NCI-H187 (cell line): Measurements from ENCODE around the gene HAP1.
"Not testable (repeated sequence)": the region's sequence is repeated elsewhere in the genome, so short reads cannot be mapped to it uniquely, and the experiment has no call there.

Experiments
- DNase-seq, 2 experiments: peaks; one replicate each; lab custom pipeline; 2025; lab: John Stamatoyannopoulos, UW

Gene HAP1

DNA sequence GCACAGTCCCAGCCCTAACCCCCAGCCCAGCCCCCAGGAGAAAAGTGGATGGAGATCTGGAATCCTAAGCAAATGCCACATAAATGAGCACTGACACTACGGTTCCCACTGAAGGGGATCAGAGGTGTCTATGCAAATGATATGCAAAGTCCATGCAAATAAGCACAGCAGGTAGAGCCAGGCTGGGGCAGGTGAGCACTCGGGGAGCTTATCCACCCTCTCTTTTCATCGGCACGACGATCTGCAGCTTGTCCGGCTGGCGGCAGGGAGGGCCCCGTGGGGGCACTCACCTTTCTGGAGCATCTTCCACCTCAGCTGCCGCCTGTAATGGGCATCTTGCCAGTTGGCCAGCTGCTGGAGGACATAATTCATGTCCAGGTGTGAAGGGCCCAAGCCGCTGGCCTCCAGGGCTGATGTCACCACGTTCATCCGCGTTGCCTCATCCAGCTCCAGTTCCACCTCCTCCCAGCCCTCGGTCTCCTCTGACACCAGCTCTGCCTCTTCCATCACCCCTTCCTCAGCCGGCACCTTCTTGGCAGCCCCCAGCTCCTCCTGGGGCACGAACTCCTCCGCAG lies 9.9 kb downstream of the HAP1 start:
- DNase-seq, result no peak

DNA sequence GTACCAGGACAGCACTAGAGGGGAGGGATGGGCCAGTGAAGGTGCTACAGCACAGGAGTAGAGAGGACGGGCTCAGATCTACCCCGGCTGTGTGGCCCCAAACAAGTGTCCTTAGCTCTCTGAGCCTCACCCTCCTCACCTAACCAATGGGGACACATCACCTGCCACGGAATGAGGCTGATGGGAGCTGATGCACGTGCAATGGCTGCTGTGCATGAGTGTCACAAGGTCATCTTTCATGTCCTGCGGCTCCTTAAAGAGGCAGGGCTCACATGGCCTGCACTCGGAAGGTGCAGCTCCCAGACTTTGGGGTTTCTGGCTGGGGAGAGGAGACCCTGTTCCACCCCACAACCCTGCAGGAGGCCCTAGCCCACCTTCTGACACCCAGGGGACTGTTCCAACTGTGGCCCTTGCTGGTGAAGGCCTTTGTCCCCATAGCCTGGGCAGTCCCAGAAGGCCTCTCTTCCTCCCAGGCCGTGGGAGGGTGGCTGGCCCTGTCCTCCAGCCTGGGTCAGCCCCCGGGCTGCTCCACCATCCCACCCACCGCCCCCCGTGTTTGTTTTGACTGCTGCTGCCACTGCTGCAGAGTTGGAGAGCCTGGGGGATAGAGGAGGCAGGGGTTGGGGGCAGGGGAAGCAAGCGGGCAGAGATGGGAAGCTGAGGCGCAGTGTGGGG lies 10.5 kb downstream of the HAP1 start:
- DNase-seq, result no peak

DNA sequence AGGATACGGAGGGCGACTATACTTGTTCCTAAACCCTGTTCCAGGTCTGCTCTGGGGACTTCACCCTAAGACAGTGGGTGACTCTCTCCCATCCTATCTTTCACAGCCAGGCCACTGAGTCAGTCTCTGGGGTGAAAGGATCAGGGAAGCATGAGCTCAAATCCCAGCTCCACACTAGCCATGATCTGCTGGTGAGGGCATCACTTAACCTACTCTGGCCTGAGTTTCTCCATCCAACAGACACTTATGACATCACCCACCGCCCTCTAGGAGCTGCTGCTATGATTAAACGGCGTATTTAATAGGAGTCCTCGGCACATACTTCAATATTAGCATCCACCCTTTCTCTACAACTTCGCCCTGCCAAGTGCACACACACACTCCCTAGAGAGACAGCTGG lies 12.2 kb downstream of the HAP1 start:
- no peak for DNase-seq

DNA sequence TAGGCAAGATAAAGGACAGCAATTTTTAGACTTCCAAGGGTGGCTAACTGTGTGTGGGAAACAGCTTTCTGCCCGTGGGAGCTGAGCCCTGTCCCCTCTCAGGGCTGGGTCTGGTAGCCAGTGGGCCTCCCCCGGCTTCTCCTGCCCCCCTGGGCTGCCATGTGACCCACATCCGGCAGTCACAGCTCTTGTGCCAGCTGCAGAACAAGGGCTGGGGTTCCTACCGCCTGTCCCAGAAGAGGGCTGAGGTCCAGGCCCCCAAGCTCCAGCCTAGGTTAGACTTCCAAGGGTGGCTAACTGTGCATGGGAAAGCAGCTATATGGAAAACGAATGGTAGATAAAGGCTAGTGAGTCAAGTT lies 16.2 kb downstream of the HAP1 start:
- DNase-seq, result no peak

DNA sequence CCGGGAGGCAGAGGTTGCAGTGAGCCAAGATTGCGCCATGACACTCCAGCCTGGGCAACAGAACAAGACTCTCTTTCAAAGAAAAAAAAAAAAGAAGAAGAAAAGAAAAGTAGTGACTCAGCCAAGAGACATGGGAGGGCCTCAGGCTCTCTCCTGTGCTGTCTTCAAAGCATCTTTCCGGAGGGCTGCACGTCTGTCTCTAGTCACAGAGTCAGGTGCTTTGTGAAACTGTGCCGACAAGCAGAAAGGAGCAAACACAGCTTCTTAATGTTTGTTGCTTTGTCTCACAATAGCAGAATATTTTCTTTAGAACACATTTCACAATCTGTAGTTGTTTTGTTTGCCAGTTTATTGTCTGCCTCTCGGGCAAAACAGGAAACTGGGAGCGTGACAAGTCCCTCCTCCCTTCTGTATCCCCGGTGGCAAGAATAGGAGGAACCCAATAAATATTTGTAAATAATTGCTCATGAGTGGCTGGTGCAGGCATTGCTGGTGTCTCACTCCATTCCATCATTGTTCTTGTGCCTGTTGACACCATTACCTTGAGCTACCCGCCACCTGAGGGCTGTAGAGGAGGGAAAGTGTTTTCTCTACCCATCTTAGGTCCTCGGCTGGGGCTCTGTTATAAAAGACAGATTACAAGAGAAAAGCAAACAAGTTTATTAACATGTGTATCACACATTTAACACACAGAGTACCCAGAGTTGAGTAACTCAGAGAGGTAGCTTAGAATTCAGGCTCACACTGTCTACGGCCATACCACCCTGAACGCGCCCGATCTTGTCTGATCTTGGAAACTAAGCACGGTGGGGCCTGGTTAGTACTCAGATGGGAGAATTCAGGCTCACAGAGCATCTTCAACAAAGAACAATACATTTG lies 16.8 kb downstream of the HAP1 start:
- DNase-seq, result no peak

DNA sequence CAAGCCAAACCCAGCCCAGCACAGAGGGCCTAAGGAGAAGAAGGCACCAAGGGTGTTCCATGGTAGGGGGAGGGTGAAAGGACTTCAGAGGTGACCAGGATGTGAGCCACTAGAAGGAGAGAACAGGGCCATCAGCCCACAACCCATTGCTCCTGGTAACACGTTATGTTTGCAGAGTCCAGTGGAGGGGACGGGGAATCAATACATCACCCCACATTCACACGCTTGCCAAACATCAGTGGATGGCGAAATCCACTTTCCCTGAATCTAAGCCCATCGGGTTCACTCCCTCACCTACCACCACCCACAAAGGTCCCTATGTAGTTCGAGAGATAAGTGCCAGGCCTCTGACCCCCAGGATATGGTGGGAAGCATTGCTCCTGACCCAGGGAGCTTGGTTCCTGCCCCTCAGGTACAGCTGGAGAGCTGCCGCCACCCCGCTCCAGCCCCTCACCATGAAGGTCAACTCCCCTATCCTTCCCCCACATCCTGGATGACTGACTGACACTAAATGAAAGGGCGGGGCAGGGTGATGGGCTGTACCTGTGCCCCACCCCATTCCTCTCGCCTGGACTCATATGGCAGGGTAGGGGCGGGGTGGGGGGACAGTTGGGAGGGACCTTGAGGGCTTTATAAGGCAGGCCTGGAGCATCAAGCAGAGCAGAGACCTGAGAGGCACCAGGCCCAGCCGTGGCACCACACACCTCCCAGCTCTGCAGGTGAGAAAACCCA lies 22.6 kb downstream of the HAP1 start, which contains the start of gene GAST:
Gene GAST, plus strand, starts transcription at position 663 of the 732 bp plus-strand sequence. CDS start 3,106 bp downstream, outside the sequence.
- DNase-seq, result no peak

DNA sequence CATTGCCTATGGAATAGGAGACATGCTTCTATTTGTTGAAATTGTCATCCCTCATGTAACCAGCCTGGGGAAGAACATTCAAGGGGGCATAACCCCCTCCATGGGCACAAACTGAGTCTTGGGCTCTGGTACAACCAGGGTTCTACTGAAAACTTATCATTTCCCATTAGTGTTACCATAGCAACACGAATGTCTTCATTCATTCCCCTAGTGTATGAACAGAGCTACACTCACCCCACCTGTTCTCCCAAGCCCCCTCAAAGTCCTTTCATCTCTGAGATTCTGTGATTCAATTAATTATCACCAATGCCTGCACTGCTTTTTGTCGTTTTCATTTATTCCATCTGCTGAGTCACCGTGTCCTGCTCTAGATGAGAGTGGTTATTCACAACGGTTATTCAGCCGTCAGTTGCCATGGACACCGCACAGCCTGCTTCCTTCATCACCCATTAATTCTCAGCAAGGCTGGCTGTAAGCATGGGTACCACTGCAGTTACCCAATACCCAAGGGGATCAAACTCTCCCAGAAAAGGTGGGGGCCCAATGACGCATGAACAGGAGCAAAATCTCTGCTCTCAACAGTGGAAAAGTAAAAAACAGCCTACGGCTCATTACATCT lies 23.9 kb downstream of the HAP1 start:
- no peak for DNase-seq

DNA sequence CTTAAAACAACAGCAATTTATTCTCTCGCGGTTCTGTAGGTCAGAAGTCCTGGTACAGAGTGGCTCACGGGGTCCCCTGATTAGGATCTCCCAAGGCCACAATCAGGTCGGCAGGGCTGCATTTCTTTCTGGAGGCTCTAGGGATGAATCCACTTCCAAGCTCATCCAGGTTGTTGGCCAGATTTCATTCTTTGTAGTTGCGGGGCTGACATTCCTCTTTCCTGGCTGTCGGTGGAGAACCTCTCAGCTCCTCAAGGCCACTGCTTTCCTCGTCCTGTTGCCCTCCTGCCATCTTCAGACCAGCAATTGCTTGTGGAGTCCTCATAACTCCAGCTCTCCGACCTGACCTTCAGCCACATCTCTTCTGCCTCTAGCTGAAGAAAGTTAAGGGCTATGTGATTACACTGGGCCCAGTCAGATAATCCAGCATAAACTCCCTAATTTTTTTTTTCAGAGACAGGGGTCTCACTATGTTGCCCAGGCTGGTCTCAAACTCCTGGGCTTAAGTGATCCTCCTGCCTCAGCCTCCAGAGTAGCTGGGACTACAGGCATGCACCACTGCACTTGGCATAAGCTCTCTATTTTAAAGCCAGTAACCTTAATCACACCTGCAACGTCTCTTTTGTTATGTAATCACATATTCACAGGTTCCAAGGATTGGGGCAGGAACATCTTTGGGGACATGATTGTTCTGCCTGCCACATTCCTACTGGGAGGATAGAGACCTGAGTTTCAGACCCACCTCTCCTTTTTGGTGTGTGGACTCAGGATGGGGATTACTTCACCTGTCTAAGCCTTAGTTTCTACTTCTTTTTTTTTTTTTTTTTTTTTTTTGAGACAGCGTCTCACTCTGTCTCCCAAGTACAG lies 26.4 kb downstream of the HAP1 start:
- DNase-seq, result no peak

DNA sequence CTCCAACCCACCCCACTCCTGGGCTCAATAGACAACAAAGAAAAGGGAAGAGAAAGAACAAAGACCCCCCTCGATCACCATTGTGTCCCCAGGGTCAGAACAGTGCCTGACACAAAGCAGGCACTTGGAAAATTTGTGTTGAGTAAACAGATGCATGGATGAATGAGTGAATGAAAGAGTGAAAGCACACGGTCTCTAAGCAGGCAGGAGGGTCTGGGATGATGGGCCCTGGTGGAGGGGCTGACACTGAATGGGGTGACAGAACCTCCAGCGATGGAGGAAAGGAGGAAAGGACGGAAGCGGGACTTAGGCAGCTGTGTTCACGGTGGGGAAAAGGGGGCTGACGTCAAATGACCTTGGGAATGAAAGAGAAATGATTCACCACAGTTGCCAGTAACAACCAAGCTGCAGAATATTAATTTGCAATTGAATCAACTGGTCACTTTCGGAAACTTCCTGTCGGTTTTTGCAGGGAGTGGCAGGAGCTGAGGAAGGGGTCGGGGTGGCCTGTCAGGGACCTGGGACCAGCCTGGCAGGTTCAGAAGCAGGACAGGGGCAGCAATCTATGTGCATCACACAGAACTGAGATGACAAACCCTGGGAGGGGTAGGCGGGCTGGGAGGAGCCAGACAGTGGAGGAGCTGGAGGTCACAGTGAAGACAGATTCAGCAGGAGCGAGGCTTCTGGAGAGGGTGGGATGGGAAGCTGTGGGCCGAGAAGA lies 29.0 kb downstream of the HAP1 start:
- no peak for DNase-seq

DNA sequence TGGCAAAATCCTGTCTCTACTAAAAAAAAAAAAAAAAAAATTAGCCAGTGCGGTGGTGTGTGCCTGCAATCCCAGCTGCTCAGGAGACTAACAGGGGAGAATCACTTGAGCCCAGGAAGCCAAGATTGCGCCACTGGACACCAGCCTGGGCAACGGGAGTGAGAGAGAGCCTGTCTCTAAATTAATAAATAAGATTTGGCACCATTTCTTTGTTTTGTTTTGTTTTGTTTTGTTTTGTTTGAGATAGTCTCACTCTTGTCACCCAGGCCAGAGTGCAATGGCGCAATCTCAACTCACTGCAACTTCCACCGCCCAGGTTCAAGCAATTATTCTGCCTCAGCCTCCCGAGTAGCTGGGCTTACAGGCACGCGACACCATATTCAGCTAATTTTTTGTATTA lies 31.7 kb downstream of the HAP1 start:
- DNase-seq, result no peak

DNA sequence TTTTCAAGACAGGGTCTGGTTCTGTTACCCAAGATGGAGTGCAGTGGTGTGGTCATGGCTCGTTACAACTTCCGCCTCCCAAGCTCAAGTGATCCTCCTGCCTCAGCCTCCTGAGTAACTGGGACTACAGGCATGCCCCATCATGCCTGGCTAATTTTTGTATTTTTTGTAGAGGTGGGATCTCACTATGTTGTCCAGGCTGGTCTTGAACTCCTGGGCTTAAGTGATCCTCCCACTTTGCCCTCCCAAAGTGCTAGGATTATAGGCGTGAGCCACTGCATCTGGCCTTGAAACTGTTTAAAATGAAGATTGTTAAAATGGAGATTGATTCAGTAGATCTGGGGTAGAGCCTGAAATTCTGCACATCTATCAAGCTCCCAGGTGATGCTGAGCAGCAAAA lies 33.6 kb downstream of the HAP1 start:
- not testable (repeated sequence) for DNase-seq

DNA sequence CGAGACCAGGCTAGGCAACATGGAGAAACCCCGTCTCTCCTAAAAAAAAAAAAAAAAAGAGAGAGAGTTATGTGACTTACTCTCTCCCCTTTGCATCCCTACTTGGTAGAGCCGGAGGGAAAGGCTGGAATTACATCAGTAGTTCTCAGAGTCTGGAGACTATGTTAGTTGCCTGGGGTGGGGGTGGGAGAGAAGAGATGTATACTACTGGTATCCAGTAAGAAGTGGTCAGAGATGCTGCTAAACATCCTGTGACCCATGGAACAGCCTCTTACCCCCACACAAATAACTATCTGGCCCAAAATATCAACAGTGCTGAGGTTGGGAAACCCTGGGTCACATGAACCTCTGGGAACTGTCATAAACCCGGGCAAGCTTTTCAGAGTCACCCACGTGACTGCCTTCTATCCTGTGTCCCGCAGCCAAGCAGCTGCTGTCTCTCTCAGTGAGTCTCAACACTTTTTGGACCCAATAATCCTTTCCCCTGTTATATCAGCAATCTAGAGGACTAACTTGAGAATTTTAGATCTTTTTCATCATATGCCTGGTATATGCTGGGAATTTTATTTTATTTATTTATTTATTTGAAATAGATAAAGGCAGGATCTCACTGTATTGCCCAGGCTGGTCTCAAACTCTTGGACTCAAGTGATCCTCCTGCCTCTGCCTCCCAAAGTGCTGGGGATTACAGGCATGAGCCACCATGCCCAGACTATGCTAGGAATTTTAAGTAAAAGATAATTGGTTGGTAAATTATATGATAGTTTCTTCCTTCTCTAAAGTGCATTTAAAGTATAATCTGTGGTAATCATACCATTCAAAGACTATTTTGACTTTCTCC lies 37.1 kb downstream of the HAP1 start:
- no peak for DNase-seq

DNA sequence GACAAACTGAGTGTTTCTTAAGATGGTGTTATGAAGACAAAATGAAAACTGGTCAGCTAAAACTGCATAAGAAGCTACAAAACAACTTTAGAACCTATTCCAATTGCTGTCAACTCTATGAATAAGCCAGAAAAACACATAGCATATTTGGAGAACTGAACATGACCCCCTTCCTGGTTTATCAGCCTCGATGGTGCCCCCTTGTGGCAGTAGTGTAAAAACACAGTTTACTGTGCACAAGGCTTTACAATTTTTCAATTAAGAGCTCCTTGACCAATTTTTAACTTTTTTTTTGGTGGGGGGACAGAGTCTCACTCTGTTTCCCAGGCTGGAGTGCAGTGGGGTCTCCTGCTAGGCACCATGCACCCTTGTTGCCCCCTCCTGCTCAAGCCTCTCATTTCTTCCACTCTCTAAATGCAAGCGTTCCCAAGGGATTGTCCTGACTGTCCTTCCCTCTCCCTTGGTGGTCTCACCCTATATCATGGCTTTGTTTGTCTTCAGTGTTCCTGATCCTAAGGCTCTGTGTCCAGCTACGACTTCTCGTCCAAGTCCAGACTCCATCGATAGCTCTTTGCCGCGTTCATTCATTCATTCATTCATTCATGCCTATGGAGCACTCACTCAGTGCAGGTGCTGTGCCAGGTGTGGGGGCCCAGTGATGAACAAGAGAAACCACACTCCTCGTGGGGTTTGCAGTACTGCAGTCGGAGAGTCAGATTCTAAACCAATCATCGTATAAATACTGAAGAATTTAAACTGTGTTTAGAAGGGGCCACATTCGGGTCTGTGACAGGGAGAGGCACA lies 38.3 kb downstream of the HAP1 start:
- DNase-seq, result peak in 1 of 2 experiments; percentile 9

DNA sequence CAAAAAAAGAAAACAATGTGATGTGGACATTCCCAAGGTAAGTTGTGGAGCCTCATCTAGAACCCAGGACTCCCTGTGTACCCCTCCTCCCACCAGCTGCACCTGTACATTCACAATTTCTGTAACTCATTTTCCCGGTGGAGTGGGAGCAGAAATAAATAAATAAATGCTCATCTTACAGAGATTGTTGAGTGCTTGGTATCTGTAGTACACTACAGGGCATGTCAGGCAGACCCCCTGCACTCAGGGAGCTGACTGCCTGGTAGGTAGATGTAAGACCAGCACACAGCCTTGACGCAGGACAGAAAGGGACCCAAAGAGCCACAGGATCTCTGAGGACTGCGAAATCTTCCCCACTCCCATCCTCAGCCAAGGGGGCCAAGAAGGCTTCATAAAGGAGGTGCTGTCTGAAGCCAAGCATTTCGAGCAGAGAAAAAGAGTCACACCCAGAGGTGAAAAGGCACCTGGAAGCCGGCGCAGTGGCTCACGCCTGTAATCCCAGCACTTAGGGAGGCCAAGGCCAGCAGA lies 39.2 kb downstream of the HAP1 start:
- DNase-seq, result no peak

DNA sequence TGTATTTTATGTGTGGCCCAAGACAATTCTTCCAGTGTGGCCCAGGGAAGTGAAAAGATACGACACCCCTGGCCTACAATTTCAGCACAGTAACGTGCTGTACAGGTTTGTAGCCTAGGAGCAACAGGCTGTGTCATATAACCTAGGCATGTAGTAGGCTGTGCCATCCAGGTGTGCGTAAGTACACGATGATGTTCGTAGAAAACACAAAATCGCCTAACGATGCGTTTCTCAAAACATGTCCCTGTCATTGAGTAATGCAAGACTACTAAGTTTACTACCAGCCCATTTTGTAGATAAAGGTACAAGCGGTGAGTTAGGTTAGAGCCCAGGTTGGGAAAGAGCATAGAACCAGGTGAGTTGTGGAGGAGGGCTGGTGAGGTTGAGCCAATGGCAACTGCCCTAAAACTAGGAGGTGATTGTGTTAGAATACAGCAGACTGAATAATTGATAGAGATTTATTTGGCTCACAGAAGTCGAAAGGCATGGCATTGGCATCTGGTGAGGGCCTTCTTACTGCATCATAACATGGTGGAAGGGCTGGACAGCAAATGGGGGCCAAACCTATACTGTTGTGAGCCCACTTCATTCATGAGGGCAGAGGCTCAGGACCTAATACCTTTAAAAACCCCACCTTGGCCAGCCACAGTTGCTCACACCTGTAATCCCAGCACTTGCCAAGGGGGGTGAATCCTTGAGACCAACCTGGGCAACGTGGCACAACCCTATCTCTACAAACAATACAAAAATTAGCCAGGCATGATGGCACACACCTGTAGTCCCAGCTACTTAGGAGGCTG lies 41.5 kb downstream of the HAP1 start:
- no peak for DNase-seq

DNA sequence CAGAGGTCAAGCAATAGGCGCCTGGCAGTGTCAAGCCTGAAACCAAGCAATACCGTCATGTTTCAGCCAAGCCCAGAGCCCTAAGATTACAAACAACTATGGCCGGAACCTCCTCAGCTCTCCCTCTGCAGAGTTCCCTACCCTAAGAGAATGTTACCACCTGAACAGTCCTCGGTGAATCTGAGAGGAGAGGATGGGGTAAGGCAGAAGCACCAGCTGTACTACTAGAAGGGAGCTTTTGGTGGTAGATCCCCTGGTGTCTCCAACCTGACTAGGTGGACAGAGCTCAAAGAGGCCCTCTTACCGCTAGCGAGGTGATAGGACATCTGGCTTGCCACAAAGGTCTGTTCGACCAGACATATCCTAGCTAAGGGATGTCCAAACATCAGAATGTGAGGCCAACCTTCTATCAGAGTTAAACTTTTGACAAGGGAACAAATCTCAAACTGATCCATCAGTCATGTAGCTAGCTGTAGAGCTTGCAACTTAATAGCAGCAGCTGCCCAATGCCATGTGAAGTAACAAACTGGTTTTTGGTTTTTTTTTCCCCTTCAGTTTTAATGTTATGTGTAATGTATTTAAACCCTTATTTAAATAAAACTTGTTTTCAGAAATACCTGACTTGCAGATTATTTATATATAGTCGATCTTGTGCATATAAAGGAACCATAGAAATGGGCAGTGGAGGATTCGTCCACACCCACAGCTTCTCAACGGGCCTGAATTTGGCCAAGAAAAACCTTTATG lies 43.2 kb downstream of the HAP1 start:
- no peak for DNase-seq

DNA sequence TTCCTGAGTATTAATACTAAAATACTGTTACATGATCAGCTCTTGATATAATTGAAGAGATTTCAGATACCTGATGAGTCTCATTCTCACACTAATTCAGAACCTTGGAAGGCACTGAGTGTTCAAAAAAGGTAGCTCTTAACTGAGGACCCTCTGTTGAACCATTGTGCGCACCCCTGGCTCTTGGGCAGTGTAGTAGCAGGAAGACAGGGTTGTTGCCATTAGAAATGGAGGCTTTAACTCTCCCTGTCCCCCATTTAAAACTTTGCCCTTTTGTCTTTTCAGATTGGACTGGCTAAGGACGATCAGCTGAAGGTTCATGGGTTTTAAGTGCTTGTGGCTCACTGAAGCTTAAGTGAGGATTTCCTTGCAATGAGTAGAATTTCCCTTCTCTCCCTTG lies 43.9 kb downstream of the HAP1 start:
- no peak for DNase-seq
